NCI-H446 (cell line): ENCODE results near the gene RFX7.

Experiments
- DNase-seq, 2 experiments: peaks; one replicate each; lab custom pipeline; 2025; lab: John Stamatoyannopoulos, UW

RFX7 gene

DNA sequence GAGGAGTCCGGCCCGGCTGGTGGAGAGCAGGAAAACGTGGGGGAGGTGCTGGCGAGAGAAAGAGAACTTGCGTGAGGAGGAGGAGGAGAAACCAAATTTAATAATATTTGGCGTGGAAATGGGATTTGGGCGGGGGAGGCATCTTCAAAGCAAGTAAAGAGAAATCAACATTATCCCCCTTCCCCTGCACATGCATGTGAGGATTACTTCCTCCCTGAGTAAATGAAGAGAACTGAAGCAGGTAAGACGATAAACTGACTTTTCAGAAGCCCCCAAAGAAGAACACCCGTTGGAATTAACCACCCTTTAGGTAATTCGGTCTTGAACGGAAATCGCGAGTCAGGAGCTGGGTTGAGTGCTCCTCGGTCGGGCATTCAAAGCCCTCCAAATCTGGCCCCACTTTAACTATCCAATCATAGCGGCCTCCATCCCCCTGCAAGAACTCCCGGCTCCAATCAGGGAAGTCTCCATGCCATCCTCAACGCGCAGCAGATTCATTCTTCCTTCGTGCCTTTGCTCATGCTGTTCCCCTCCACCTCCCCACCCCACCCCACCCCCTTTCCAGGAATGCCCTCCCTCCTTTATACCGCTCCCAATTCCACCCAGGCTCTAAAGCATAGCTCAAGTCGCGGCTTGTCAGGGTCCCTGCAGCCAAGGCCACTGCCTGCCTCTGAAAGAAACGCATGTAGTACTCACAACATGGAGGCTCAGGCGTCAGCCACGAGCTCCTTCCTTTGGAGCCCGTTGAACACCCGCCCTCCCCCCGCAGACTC is 545 bp upstream of the RFX7 start:
- peak; percentile 80 to 88 for DNase-seq

DNA sequence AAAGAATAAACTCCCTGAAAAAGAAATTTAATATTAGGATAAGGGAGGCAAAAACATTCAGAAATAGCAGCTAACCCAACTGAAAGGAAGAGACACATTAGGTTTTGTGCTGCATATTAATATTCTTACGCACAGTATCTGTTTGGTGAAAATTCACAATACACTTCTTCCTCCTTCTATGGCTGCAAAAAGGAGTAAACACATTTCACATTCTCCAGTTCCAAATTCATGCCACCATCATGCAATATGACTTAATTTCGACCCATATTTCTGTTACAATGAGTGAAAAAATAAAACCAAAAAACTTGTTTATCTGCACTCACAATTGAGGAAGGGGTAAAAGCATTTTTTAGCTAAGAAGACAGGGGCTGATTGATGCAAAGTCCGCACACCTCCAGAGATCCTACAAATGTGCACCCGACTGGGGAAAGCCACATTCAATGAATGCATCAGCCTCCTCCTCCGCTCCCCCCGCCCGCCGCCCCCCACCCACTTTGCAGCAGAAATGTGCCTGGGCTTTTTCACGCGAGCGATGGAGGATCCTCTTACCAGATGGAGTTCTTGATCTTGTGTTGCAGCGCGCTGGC is 1.0 kb downstream of the RFX7 start:
- no peak for DNase-seq

DNA sequence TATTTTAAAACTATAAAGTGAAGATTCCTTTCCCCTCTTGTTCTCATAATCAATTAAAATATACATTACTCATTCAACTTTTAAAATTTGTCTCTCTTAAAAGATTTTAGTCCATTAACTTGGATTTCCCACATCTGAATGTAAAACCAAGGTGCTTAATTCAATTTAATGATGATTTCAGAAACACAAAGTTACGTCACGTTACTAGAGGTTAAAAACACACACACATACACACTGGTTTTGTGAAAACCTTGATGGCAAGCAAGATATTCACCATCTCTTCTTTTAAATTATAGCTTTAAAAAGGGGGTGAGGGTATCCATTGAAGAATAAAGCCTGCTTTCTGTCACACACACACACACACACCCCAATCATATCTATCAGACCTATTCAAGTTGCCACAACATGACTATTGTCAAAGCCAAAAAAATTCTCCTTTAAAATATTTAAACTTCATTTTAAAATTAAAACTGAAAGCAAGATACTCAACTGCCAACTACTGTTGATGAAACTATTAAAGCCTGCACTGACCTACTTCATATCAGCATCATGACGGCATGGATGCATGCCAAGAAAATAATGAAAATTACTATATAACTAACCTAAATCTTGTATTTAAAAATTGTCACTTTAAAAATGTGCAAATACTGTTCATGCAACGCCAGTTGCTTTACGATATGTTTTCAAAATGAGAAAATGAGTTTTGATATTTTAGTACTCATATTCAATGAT is 2.1 kb downstream of the RFX7 start:
- DNase-seq, result no peak

DNA sequence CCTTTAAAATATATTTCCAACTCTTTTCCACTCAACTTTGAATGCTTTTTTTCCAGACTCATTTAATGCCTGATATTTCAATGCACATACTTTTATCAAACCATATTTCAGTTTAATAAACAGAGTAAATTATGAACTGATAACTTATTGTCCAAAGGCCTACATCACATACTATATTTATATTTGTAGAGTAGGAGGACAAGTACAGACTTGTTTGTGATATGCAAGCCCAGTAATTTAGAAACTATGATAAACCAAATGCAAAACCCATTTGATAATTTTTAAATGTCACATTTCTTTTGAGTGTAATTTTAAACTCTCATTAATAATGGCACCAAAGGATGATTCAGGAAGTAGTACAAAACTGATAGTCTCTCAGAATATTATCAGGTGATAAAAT is 3.3 kb downstream of the RFX7 start:
- DNase-seq, result no peak

DNA sequence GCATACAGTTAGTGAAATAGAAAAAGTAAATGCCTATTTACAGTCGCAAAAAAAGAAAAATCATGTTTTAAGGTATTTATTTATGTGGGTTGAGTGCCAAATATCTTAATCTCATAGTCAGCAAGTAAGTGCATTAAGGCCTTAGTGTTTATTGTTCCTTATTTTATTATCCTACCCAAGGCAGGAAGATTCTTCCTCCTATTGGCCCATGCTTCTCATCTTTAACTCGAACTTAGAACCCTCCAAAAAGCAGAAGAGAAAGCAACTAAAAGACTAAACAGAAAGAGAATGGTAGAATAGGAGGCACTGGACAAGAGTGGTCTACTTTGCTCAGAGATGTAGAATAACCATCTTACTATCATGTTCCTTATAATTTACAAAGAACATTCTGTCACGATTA is 7.5 kb downstream of the RFX7 start:
- no peak for DNase-seq

DNA sequence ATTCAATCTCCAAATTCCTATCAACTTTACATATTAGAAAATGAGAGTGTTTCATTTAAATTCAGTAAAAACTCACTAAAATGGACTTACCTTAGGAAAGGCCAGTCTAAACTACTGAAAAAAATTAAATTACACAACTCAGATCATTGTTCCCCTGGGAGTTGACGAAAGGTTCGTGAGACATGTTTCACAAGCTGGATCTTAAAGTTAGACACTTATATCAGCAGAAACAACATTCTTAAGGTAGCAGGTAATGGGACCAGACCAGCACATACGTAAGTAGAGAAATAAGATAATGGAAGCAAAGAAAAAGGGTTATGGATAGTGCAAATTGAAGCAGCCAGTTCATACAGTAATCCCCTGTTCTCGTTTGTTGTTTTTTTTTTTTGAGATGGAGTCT is 8.9 kb downstream of the RFX7 start:
- no peak for DNase-seq

DNA sequence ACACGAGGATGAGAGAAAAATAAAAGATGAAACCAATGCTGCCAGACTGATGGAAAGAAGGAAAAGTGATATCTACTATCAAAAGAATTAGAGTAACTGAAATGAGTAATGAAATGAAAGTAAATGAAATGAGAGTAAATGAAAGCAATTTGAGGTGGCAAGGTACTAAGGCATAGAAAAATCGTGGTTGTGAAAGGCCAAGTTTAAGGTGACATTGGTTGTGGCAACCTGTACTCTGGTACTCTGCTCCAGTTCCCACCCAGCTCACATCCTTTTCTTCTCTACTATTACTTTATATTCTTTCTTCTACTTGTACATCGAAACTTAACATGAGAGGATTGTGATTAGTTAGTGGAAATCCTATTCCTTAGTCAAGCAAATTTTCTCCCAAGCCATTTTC is 10.1 kb downstream of the RFX7 start:
- DNase-seq, result no peak

DNA sequence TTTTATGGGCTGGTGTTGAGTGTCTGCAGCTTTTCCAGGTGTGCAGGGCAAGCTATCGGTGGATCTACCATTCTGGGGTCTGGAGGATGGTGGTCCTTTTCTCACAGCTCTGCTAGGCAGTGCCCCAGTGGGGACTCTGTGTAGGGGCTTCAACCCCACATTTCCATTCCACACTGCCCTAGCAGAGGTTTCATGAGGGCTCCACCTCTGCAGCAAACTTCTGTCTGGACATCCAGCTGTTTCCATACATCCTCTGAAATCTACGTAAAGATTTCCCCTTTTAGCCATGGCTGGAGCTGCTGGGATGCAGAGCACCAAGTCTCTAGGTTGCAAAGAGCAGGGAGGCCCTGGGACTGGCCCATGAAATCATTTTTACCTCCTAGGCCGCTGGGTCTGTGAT is 11.6 kb downstream of the RFX7 start:
- DNase-seq, result no peak

DNA sequence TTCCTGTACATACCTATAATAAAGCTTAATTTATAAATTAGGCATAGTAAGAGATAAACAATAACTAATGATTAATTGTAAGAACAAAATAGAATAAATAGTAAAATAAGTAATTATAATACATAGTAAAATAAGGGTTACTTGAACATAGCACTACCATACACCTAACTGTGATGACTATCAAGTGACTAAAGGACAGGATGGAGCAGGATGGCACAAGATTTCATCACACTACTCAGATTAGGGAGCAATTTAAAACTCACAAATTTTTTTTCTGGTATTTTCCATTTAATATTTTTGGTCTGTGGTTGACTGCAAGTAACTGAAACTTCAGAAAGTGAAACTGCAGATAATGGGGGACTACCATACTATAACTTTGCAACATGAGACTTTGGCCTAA is 14.8 kb downstream of the RFX7 start:
- DNase-seq, result no peak

DNA sequence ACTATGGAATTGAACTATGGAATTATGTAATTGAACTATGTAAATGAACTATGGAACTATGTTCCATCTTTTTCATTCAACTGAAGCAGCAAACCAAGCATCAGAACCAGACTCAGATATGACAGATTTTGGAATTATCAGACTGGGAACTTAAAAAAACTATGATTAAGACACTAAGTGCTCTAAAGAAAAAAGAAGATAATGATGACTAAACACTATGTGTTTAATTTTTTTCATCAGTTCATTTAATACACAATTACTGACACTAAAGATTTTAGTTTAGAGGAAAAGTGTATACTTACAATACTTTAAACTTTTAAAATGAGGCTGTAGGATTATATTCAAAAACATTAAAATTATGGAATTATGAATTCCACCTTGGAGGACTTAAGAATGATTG is 15.3 kb downstream of the RFX7 start:
- no peak for DNase-seq

DNA sequence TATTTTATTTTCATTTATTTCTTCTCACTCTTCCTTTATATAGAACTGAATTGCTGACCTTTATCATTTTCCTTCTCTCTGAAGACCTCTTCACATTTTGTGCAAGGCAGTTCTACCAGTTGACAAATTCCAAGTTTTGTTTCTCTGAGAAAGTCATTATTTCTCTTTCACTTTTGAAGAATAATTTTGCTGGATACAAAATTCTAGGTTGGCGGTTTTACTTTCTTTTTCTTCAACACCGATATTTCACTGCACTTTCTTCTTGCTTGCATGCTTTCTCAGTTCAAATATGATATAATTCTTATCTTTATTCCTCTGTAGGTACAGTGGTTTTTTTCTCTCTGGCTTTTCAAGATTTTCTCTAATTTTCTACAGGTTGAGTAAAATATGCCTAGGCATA is 15.9 kb downstream of the RFX7 start:
- DNase-seq, result no peak

DNA sequence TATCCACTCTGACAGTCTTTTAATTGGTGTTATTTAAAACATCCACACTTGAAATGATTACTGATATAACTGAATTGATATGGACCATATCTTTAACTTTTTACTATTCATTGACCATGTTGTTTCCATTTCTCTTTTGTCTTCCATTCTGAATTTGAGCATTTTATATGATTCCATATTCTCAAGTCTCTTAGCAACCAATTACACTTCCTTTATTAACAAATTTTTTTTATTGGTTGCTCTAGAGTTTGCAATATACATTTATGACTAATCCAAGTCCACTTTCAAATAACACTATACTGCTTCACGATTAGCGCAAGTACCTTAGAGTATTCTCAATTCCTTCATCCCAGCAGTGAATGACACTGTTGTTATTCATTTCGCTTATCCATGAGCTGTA is 16.4 kb downstream of the RFX7 start:
- no peak for DNase-seq

DNA sequence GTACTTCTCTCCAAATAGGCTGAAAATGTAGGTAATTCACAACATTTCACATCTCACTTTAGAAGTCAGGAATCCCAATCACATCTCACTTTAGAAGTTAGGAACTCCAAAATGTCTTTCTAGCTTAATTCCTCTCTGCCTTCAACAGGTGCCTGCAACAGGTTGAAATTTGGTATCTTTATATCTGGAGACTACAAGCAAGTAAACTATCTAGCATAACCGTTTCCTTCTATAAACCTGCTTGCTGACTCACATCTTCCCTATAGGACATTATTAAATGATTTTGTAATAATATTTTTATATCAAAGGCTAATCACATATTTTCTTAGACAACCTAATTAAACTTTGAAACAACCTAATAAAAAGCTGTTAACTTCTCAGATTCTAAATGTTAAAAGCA is 18.2 kb downstream of the RFX7 start:
- no peak for DNase-seq

DNA sequence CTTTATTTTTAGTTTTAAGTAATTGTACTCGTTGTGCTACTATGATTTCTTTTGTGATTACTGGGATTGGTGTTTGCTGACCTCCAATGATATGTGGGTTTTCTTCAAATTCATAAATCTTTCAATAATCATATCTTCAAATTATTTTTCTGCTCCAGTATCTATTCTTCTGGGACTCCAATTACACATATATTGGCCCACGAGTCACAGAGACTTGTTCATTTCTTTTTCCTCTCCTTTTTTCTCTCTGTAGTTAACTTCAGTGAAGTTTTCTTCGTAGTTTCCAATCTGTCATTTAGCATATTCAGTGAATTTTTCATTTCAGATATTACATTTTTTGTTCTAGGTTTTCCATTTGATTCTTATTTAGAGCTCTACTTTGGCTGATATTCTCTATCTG is 21.4 kb downstream of the RFX7 start:
- no peak for DNase-seq

DNA sequence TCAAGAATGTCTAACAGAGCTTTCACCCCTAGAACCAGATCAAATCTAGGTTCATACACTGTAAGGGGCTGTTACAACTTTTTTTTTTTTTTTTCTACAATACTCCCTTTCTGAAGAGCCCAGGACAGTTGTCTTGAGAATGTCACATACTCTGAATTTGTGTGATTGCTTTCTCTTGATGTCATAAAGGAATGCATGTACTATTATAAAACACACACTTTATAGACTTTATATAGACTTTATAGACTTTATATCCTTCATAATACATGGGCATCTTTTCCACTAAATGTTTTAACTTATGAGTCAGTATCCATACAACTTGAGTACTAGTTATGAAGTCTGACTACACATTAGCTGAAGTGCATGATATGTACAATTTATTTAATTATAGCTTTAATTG is 26.3 kb downstream of the RFX7 start:
- no peak for DNase-seq

DNA sequence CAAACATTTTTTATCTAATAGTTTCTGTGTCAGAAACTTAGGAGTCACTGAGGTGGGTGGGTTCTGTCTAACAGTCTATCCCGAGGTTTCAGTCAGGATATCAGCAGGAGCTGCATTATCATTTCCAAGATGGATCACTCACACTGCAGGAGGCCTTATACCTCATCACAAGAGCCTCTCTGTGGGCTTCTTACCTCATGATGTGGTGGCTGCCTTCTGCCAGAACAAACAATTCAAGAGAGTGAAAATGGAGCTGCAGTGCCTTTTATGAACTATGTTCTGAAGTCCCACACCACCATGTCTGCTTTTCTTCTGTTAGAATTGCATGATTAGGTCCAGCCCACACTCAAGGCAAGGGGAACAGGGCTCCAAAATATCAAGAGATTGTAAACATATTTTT is 27.9 kb downstream of the RFX7 start:
- DNase-seq, result no peak

DNA sequence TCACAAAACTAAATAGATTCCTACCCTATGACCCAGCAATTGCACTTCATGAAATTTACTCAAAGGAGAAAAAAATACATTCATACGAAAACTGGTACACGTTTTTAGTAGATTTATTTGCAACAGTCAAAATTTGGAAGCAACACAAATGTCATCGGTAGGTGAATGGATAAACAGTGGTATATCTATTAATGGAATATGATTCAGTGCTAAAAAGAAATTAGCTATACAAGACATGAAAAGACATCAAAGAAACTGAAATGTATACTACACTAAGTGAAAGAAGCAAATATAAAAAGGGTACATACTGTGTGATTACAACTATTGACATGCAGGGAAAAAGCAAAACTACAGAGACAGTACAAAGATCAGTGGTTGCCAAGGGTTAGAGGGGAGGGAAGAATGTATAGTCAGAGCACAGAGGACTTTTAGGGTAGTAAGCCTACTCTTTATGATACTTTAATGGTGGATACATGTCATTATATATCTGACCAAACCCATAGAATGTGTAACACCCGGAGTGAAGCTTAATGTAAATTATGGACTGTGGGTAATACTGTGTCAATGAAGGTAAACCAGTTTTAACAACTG is 31.6 kb downstream of the RFX7 start:
- DNase-seq, result no peak

DNA sequence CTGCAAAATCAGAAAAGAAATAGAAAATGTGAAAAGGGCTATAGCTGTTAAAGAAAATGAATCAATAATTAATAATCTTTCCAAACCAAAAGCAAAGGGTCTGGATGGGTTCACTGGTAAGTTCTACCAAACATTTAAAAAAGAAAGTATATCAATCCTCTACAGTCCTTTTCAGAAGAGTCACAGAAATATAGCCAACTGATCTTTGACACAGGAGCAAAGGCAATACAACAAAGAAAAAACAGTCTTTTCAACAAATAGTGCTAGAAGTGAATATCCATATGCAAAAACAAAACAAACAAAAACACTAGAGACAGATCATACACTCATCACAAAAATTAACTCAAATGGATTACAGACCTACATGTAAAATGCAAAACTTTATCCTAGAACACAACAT is 32.6 kb downstream of the RFX7 start:
- DNase-seq, result no peak

DNA sequence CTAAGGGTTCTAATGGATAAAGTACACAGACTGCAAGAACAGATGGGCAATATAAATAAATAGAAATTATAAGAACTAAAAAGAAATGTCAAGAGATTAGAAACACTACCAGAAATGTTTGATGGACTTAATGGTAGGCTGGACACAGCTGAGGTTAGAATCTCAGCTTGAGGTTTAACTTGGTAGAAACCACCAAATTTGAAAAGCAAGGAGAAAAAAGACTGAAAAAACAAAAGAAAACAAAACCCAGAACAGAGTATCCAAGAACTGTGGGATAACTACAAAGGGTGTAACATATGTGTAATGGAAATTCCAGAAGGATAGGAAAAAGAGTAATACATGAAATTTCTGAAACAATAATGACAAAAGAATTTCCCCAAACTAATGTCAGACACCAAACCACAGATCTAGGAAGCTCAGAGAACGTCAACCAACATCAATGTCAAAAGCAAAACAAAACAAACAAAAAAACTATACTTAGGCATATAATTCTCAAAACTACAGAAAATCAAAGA is 35.0 kb downstream of the RFX7 start:
- no peak for DNase-seq

DNA sequence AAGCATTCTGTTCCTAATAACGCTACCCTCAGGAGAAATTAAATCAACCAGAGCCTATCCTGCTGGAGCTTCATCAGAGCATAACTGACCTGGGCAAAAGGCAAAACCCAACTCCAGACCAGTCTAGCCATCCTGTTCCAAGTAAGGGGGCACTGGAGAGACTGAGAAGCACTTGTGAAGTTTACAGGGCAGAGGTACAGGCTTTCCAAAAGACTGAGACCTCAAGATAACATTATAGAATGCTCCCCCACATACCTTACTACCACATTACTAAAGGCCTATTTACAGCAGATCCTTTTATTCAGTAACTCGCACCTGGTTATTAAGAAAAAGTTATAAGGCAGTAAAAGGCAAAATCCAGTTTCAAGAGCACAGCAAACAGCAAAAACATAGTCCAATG is 35.5 kb downstream of the RFX7 start:
- no peak for DNase-seq

DNA sequence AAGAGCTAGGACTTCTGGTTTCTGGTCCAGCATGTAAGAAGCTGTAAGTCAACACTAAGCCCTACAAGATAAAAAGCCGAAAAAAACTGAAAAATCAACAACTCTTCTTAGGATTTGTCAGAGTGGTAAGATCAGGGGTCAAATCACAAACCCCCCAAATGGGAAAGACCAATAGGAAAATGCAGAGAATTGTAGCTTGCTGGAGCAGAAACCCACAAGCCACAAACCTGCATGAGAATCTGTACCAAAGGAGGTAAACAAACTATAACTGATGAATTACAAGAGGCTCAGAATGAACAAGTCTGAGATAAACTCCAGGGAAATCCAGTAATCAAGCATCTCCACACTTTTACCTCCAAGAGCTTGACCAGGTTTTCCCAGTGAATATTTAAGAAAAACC is 36.0 kb downstream of the RFX7 start:
- DNase-seq, result no peak

DNA sequence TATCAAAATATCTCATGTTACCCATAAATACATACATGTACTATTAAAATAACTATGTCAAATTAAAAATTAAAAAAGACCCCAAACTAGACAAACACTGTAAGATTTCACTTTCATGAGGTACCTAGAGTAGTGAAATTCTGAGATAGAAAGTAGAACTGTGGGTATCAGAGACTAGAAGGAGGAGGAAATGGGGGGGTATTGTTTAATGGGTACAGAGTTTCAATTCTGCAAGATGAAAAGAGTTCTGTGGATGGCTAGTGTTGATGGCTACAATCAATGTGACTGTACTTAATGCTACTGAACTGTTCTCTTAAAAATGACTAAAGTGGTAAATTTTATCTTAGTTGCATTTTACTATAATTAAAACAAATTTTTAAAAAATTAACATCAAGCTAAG is 36.6 kb downstream of the RFX7 start:
- no peak for DNase-seq
